ENCODE measurements around the gene MBLAC1. TPM values are rescaled to one million over a fixed set of nuclear protein-coding genes. Genes with fewer than 3 reads are reported as not detected.

MBLAC1 gene
- total and polyA plus RNA-seq, 9 of the 15 experiments (the other 6 are each of a cell fraction or from before 2014, with no cell fraction given): 0.03 to 3.1 (median 0.52) TPM

GRCh38 chr7:100081535-100082102 is 45.1 kb upstream of the MBLAC1 start, which contains the start of gene ZNF3 (continued):
- peak; percentile 94 for TF ChIP-seq ARID4B (CRISPR knock-in tag; IDR thresholded peaks at IDR 0.05)
- TF ChIP-seq SFPQ (IDR thresholded peaks at IDR 0.05; ENCODE audit: low read depth, low read length): no peak
- TF ChIP-seq SNIP1 (IDR thresholded peaks at IDR 0.05; ENCODE audit: low read depth): peak; percentile 95
- peak; percentile 97 for TF ChIP-seq RBBP5 (IDR thresholded peaks at IDR 0.05; ENCODE audit: borderline replicate concordance, insufficient read depth, low read length, poor library complexity, severe bottlenecking)
- no peak; the same call in 1 of the 2 replicates for TF ChIP-seq BRD4 (IDR thresholded peaks at IDR 0.05)
- TF ChIP-seq GTF2F1 (IDR thresholded peaks at IDR 0.05; ENCODE audit: low read depth, low read length): 0 out of 2 replicates have a peak, but pooled peaks have one; percentile 51
- peak; percentile 75 for TF ChIP-seq SMAD4 (CRISPR knock-in tag; conservative IDR thresholded peaks at IDR 0.05)
- TF ChIP-seq KLF16 (IDR thresholded peaks at IDR 0.05): peak; percentile 51; the same call in 1 of the 2 replicates
- peak; percentile 76; the same call in 1 of the 2 replicates for TF ChIP-seq ZNF511 (CRISPR knock-in tag; IDR thresholded peaks at IDR 0.05)
- no peak for TF ChIP-seq ZNF644 (tag; IDR thresholded peaks at IDR 0.05; ENCODE audit: low read depth)
- peak; percentile 97 for TF ChIP-seq CXXC5 (CRISPR knock-in tag; IDR thresholded peaks at IDR 0.05)
- TF ChIP-seq MEIS2 (IDR thresholded peaks at IDR 0.05; ENCODE audit: partially characterized antibody): peak; percentile 72
- peak; percentile 98 for TF ChIP-seq STAT6 (CRISPR knock-in tag; IDR thresholded peaks at IDR 0.05)
- TF ChIP-seq ZNF24 (IDR thresholded peaks at IDR 0.05): peak; percentile 62; the same call in 1 of the 2 replicates
- TF ChIP-seq ZFP91 (CRISPR knock-in tag; IDR thresholded peaks at IDR 0.05): no peak
